ENCODE data around the gene METTL23.

METTL23 gene

GRCh38 chr17:76751416-76751993, 24.9 kb downstream of the METTL23 start:
- Histone ChIP-seq H3K4me3 (no peak overlapping the region), H3K4me1 (no peaks in the 10 kb centered on the region), H3K27me3 (no peaks in the 10 kb centered on the region), H3K27ac (no peak overlapping the region), H3K9me3 (no peaks in the 10 kb centered on the region), H3K36me3 (peaks cover 32 to 68% (median 53%) of the 10 kb centered on the region in 3 donors)
- no peak for DNase-seq
- TF ChIP-seq, protein P1, sequence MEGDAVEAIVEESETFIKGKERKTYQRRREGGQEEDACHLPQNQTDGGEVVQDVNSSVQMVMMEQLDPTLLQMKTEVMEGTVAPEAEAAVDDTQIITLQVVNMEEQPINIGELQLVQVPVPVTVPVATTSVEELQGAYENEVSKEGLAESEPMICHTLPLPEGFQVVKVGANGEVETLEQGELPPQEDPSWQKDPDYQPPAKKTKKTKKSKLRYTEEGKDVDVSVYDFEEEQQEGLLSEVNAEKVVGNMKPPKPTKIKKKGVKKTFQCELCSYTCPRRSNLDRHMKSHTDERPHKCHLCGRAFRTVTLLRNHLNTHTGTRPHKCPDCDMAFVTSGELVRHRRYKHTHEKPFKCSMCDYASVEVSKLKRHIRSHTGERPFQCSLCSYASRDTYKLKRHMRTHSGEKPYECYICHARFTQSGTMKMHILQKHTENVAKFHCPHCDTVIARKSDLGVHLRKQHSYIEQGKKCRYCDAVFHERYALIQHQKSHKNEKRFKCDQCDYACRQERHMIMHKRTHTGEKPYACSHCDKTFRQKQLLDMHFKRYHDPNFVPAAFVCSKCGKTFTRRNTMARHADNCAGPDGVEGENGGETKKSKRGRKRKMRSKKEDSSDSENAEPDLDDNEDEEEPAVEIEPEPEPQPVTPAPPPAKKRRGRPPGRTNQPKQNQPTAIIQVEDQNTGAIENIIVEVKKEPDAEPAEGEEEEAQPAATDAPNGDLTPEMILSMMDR (IDR thresholded peaks at IDR 0.05), result no peak
- intact Hi-C loops (cut with DNase I; ENCODE audit: low total_unique reads), result no loop called here

DNA sequence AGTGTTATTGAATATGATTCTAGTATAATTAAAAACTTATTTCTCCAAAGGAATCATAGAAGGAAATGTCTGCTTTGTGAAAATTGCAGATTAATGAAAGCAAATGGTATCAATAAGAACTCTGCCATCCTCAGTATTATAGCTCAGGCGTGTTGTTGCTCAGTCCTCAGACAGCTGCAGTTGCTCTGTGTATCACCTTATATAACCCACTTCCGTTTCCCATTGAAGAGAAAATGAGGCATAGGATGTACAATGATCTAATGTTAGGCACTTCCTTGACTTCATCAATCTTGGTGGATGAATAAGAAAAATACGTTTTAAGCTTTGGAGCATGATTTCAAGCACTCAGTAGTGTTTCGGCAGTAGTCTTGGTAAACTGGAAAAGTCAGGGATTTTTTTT, 25.4 kb downstream of the METTL23 start:
- DNase-seq, result no peak
- Histone ChIP-seq H3K9me3 (no peaks in the 10 kb centered on the region), H3K4me3 (no peak overlapping the region), H3K27me3 (no peaks in the 10 kb centered on the region), H3K27ac (no peak overlapping the region), H3K36me3 (peaks cover 32 to 68% (median 53%) of the 10 kb centered on the region in 3 donors), H3K4me1 (no peaks in the 10 kb centered on the region)
- intact Hi-C loops (cut with DNase I; ENCODE audit: low total_unique reads), result no loop called here
- TF ChIP-seq, protein P1 (IDR thresholded peaks at IDR 0.05), result no peak

DNA sequence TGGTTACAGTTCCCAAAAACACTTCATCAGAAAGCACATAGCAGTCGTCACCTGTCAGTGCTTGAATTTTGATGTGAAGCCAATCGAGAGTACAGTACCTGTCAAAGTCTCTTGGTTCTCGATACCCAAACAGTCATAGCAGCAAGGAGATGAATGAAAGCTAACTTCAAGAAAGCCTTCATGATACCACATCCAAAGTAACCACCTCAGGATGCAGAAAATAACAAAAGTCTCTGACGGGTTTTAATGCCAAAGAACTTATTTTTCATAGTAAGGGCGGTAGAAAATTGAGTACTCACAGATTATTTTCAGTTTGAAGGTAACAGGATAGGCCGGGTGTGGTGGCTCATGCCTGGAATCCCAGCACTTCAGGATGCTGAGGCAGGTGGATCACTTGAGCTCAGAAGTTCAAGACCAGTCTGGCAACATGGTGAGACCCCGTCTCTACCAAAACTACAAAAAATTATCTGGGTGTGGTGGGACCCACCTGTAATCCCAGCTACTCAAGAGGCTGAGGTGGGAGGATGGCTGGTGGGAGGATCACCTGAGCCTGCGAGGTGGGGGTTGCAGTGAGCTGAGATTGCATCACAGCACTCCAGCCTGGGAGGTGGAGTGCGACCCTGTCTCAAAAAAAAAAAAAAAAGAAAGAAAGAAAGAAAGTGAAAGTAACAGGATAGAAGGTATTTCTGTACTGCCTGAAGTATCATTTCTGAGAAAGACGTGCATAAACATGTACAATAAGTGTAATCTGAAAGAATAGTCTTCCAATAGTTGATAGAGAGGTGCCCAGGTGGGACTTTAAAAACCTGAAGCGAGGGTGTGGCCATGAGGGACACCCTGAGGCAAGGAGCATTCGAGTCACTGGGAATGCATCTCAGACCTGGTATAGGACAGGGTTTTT, 26.7 kb downstream of the METTL23 start:
- Histone ChIP-seq H3K4me3 (no peak overlapping the region), H3K36me3 (peaks cover 32 to 76% (median 63%) of the 10 kb centered on the region in 3 donors), H3K4me1 (no peaks in the 10 kb centered on the region), H3K27me3 (no peaks in the 10 kb centered on the region), H3K9me3 (no peaks in the 10 kb centered on the region), H3K27ac (no peak overlapping the region)
- no peak for DNase-seq
- intact Hi-C loops (cut with DNase I; ENCODE audit: low total_unique reads), result no loop called here
- TF ChIP-seq, protein P1 (IDR thresholded peaks at IDR 0.05), result no peak

GRCh38 chr17:76755285-76755684, 28.6 kb downstream of the METTL23 start:
- no peaks in the 10 kb centered on the region for H3K4me1 ChIP-seq
- TF ChIP-seq, protein P1 (IDR thresholded peaks at IDR 0.05), result no peak
- no peak for DNase-seq
- no peaks in the 10 kb centered on the region for H3K27me3 ChIP-seq
- H3K9me3 ChIP-seq, result no peaks in the 10 kb centered on the region
- no peak overlapping the region for H3K4me3 ChIP-seq
- peaks cover 31 to 72% (median 58%) of the 10 kb centered on the region in 3 donors for H3K36me3 ChIP-seq
- intact Hi-C loops (cut with DNase I; ENCODE audit: low total_unique reads), result no loop called here
- no peak overlapping the region for H3K27ac ChIP-seq

- intact Hi-C loops (cut with DNase I; ENCODE audit: low total_unique reads), result no loop called here
- peaks cover 31 to 63% (median 62%) of the 10 kb centered on the region in 3 donors for H3K36me3 ChIP-seq
- H3K4me1 ChIP-seq, result no peaks in the 10 kb centered on the region
- H3K4me3 ChIP-seq, result no peak overlapping the region
- no peaks in the 10 kb centered on the region for H3K9me3 ChIP-seq
- no peak overlapping the region for H3K27ac ChIP-seq
- no peak for DNase-seq
- no peaks in the 10 kb centered on the region for H3K27me3 ChIP-seq
- TF ChIP-seq, protein P1 (IDR thresholded peaks at IDR 0.05), result no peak
Measured at GRCh38 chr17:76757256-76757655, 30.6 kb downstream of the METTL23 start.
